ENCODE results near the gene CDC25B. TPM values are rescaled to one million over a fixed set of nuclear protein-coding genes. Genes with fewer than 3 reads are reported as not detected.

The CDC25B gene
- total and polyA plus RNA-seq, 2 of the 13 experiments (the other 11 are each of a cell fraction or from before 2014, with no cell fraction given) = 14.5 to 19.4 TPM

GRCh38 chr20:3820048-3820900, 24.2 kb downstream of the CDC25B start, which contains the start of gene AP5S1 (continued):
- TF ChIP-seq PRMT3 (CRISPR knock-in tag; IDR thresholded peaks at IDR 0.05; ENCODE audit: borderline replicate concordance, low read depth) (peak; percentile 60; the same call in 1 of the 2 replicates), ZNF225 (CRISPR knock-in tag; IDR thresholded peaks at IDR 0.05) (peak; percentile 98), MNT (IDR thresholded peaks at IDR 0.05) (0 out of 2 replicates have a peak, but pooled peaks have one; percentile 11), CEBPZ (IDR thresholded peaks at IDR 0.05; ENCODE audit: low read length) (no peak), SALL2 (CRISPR knock-in tag; IDR thresholded peaks at IDR 0.05) (peak; percentile 100), ZFP1 (CRISPR knock-in tag; IDR thresholded peaks at IDR 0.05) (peak; percentile 42; the same call in 1 of the 2 replicates), HIC2 (CRISPR knock-in tag; IDR thresholded peaks at IDR 0.05; ENCODE audit: low read depth) (peak; percentile 79), HNRNPLL (IDR thresholded peaks at IDR 0.05; ENCODE audit: low read depth, low read length, poor library complexity, severe bottlenecking) (peak; percentile 96), NFATC3 (CRISPR knock-in tag; IDR thresholded peaks at IDR 0.05) (no peak; the same call in 1 of the 2 replicates), ISX (CRISPR knock-in tag; conservative IDR thresholded peaks at IDR 0.05) (peak; percentile 88), RELA (CRISPR knock-in tag; IDR thresholded peaks at IDR 0.05) (peak; percentile 93), KDM3A (CRISPR knock-in tag; IDR thresholded peaks at IDR 0.05; ENCODE audit: low read depth) (peak; percentile 81), CREB1 (IDR thresholded peaks at IDR 0.05) (peak; percentile 100), CREB1 (CRISPR knock-in tag; IDR thresholded peaks at IDR 0.05) (peak; percentile 100), SMAD9 (CRISPR knock-in tag; IDR thresholded peaks at IDR 0.05) (peak; percentile 42; the same call in 1 of the 2 replicates), EP300 (IDR thresholded peaks at IDR 0.05; ENCODE audit: low read depth in 2 of 2, low read length in 2 of 2) (peak in 1 of 2 experiments; percentile 54; a peak in 2 of 4 replicates), EP300 (CRISPR knock-in tag; IDR thresholded peaks at IDR 0.05; ENCODE audit: borderline replicate concordance) (no peak; the same call in 1 of the 2 replicates), ZNF572 (CRISPR knock-in tag; IDR thresholded peaks at IDR 0.05) (peak; percentile 95)
- TF ChIP-seq, protein P1, sequence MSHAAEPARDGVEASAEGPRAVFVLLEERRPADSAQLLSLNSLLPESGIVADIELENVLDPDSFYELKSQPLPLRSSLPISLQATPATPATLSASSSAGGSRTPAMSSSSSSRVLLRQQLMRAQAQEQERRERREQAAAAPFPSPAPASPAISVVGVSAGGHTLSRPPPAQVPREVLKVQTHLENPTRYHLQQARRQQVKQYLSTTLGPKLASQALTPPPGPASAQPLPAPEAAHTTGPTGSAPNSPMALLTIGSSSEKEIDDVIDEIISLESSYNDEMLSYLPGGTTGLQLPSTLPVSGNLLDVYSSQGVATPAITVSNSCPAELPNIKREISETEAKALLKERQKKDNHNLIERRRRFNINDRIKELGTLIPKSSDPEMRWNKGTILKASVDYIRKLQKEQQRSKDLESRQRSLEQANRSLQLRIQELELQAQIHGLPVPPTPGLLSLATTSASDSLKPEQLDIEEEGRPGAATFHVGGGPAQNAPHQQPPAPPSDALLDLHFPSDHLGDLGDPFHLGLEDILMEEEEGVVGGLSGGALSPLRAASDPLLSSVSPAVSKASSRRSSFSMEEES (CRISPR knock-in tag; IDR thresholded peaks at IDR 0.05) = peak; percentile 62

Measured in HepG2 (cell line).